ENCODE data around the gene NHP2.

Gene NHP2

DNA sequence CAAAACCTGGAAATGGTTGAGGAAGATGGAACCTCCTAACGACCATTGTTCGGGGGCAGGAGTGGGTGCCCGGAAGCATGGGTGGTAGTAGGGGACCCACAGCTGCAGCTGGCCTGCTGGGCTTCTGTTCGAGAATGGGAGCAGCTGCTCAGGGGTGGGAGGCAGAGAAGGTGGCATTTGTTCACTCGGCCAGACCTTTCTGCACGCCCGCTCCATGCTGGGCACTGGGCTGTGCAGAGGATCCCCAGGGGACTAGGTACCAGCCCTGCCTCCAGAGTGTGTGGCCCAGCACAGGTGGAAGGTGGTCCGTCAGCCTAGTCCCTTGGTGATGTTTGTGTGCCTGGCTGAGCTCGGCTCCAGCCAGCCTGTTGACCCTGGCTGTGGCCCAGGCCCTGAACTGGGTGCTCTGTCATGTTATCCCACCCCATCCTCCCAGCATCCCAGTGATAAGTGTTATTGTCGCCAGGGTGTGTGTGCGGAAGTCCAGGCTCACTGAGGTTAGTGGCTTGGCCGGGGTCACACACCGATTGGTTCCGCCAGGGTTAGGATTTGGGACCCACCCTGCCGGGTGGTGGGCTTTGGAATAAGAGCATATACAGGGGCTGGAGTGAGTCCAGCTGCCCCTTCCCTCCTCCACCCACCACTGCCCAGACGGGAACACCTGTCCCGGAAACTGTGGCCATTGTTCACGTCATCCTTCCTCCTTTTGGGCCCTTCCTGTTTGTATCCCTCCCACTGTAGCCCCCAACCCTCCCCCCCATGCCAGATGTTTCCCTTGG lies 35.6 kb downstream of the NHP2 start:
- H3K4me3 ChIP-seq (ENCODE audit: low read depth, low read length), result no peak overlapping the region
- no peak for DNase-seq (ENCODE audit: low read depth)
- TF ChIP-seq, protein P1, sequence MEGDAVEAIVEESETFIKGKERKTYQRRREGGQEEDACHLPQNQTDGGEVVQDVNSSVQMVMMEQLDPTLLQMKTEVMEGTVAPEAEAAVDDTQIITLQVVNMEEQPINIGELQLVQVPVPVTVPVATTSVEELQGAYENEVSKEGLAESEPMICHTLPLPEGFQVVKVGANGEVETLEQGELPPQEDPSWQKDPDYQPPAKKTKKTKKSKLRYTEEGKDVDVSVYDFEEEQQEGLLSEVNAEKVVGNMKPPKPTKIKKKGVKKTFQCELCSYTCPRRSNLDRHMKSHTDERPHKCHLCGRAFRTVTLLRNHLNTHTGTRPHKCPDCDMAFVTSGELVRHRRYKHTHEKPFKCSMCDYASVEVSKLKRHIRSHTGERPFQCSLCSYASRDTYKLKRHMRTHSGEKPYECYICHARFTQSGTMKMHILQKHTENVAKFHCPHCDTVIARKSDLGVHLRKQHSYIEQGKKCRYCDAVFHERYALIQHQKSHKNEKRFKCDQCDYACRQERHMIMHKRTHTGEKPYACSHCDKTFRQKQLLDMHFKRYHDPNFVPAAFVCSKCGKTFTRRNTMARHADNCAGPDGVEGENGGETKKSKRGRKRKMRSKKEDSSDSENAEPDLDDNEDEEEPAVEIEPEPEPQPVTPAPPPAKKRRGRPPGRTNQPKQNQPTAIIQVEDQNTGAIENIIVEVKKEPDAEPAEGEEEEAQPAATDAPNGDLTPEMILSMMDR (IDR thresholded peaks at IDR 0.05; ENCODE audit: control insufficient read depth, extremely low read depth, insufficient read depth), result no peak

DNA sequence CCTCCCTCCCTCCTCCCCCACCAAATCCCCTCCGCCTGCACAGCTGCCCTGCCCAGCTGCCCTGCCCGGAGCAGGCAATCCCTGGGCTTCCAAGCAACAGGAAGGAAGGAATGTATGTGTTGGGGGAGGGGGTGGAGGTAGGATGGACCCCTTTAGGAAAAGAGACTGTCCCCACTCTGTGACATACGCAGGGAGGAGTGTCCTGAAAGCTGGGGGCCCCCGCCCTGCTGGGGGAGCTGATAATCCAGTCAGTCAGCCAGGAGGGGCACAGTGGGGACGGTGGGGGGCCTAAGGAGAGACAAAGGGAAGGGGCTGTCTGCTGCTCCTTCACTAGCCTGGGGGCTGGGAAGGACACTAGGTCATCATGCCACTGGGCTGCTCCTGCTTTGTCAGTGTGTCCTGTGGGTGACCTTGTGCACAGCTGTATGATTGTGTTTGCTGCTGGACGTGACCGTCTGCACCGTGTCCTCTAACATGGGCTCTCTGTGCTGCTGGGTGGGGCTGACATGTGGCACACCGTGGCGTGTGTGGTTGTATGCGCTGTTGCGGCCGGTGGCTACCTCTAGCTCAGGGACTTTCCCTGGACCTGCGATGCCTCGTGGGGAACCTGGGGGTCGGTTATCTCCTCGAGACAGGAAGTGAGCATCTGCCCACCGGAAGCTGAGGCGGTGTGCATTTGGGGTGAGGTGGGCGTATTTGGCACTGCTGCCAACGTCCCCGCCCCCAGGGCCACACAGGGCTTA lies 37.4 kb downstream of the NHP2 start:
- TF ChIP-seq, protein P1 (IDR thresholded peaks at IDR 0.05; ENCODE audit: control insufficient read depth, extremely low read depth, insufficient read depth), result no peak
- DNase-seq (ENCODE audit: low read depth), result no peak
- H3K4me3 ChIP-seq (ENCODE audit: low read depth, low read length), result no peak overlapping the region

DNA sequence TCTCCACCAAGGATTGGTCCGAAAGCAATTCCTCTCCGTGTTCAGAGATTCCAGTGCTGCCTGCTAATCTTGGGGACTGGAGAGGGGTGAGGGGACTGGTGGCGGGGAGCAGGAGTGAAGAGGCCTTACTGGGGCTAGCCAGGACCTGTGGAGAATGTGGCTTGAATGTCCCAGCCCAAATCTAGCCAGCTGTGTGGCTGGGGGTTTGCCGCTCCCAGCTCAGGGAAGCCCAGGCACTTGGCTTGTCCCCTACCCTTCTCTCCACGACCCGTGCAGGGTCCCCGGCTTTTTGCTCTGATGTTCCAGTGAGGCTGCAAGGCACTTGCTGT lies 37.9 kb downstream of the NHP2 start:
- TF ChIP-seq, protein P1 (IDR thresholded peaks at IDR 0.05; ENCODE audit: control insufficient read depth, extremely low read depth, insufficient read depth), result no peak
- H3K4me3 ChIP-seq (ENCODE audit: low read depth, low read length), result no peak overlapping the region
- DNase-seq (ENCODE audit: low read depth), result no peak

DNA sequence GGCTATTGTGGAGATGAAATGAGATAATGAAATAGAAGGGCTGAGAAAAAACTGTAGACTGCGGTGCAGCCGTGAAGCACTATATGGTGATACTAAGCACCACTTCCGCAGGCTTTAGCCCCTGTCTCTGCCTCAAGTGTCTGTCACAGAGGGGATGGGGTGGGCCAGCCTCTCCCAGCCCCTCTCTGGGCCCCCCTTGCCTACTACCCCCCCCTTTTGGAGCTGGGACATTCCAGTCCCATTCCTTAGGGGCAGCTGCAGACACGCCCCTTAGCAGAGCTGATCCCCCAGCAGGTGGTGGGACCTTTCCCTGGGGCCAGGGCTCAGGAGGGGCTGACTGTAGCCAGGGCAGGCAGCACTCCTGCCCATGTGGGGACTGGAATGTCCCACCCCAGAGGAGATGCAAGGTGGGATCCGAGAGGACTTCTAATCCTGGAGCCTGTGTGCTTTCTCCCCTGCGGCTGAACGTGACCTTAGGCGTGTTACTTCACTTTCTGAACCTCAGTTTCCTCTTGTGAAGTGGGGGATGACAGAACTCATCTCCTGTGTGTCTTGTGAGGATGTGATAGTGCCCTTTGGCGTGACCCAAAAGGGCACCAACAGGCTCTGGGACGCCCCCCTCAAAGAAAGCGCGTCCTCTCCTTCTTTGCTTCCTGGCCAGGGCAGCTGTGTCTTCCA lies 38.4 kb downstream of the NHP2 start:
- no peak for DNase-seq (ENCODE audit: low read depth)

DNA sequence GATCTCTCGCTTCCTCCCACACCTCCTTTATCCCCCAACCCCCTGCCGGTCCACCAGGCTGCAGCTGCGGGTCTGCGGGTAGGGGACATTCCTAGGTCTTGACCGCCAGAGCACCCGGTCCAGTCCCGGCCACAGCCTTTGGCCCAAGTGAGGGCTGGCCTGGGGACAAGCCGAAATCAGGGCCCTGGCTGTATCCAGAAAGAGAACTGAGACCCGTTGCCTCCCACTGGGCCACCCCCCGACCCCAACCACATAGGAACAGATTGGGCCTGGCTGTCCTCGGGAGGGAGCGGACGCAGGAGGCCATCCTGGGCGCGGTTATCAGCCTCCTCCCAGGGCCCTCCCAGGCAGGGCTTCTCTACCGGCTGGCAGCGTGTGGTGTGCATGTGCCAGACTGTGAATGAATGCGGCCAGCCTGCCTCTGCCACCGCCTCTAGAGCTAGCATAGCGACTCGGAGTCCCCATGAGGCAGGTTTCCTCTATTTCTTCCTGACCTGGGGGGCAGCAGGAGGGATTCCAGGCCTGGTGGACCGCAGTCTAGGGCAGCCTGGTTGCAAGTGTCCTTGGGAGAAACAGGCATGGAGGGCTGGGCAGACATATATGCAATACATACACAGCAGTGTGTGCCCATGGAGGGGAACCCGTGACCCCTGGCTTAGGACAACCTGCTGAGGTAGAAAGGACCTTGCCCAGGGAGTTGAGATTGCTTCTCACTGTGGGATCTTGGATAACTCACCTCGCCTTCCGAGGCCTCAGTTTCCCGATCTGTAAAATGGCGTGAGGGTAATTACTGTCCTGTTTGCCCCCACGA lies 39.2 kb downstream of the NHP2 start:
- TF ChIP-seq, protein P1 (IDR thresholded peaks at IDR 0.05; ENCODE audit: control insufficient read depth, extremely low read depth, insufficient read depth), result no peak
- peak overlapping the region; percentile 41; the same call in 1 of the 2 replicates for H3K4me3 ChIP-seq (ENCODE audit: low read depth, low read length)
- no peak for DNase-seq (ENCODE audit: low read depth)

More for the DNA sequence above, 38.4 kb downstream of the NHP2 start:
- TF ChIP-seq, protein P1 (IDR thresholded peaks at IDR 0.05; ENCODE audit: control insufficient read depth, extremely low read depth, insufficient read depth), result no peak
- H3K4me3 ChIP-seq (ENCODE audit: low read depth, low read length), result no peak overlapping the region

DNA sequence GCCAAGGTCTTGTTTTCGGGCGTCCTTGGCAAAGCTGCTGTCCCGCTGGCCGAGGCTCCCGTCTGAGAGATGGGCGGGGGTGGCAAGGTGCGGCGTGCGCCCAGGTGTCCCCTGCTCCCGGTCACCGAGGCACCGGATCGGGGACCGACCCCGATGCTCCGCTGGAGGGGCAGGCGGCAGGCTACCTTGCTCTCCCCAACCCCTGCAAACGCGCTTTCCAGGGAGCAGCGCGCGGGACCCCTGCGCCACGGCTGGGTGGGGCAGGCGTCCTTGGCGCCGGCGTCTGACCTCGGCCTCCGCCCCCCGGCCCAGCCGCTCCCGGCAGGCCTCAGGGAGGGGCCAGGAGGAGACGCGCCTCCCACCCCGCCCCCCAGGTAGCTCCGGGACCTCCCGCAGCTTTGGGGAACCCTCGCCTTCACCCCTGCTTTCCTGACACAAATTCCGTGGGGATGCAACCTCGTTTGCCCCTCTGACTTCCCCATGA lies 39.8 kb downstream of the NHP2 start:
- TF ChIP-seq, protein P1 (IDR thresholded peaks at IDR 0.05; ENCODE audit: control insufficient read depth, extremely low read depth, insufficient read depth), result no peak
- no peak for DNase-seq (ENCODE audit: low read depth)
- peak overlapping the region; percentile 41 for H3K4me3 ChIP-seq (ENCODE audit: low read depth, low read length)

Measured in LNCaP clone FGC (cell line).